GM23338 (cell line): ENCODE measurements around the gene AKAP10. TPM values are rescaled to one million over a fixed set of nuclear protein-coding genes. Genes with fewer than 3 reads are reported as not detected.

Source experiments
- ATAC-seq: fragments of 200-7000 bp; cut with Tn5 transposase; 3 replicates; pipeline ENCODE4 v1.9.1; 2020
- DNase-seq: peaks from one replicate; pipeline ENCODE4 v3.0.0-alpha.2; 2015; ENCODE audit warnings: low spot score
- H2AFZ ChIP-seq: fragments of 200-600 bp; sonication (generic); 2 replicates; pipeline ENCODE4 v1.8.0; 2016; ENCODE audit warnings: antibody characterized with exemption, mild to moderate bottlenecking, moderate library complexity
- H3F3A ChIP-seq: fragments of 200-600 bp; sonication (generic); replicated peaks from 2 replicates; pipeline ENCODE4 v1.8.0; 2017; ENCODE audit warnings: antibody characterized with exemption, mixed run types, low read depth
- H3K27ac ChIP-seq: fragments of 200-600 bp; sonication (generic); 2 replicates; pipeline ENCODE4 v1.6.1; 2016; ENCODE audit warnings: low read depth
- H3K27me3 ChIP-seq: fragments of 200-600 bp; sonication (generic); 2 replicates; pipeline ENCODE4 v1.8.0; 2016; ENCODE audit warnings: mild to moderate bottlenecking, mixed run types, moderate library complexity; ENCODE audit not compliant: insufficient read depth
- H3K36me3 ChIP-seq: fragments of 200-600 bp; sonication (generic); 2 replicates; pipeline ENCODE4 v1.8.0; 2016; ENCODE audit warnings: mild to moderate bottlenecking; ENCODE audit not compliant: insufficient read depth
- H3K4me1 ChIP-seq: fragments of 200-600 bp; sonication (generic); 2 replicates; pipeline ENCODE4 v1.8.0; 2016; ENCODE audit warnings: mild to moderate bottlenecking, moderate library complexity; ENCODE audit not compliant: insufficient read depth
- H3K4me2 ChIP-seq: fragments of 200-600 bp; sonication (generic); 2 replicates; pipeline ENCODE4 v1.7.1; 2017; ENCODE audit warnings: mixed run types
- H3K4me3 ChIP-seq: fragments of 200-600 bp; sonication (generic); 2 replicates; pipeline ENCODE4 v1.6.1; 2016; ENCODE audit warnings: mixed run types
- H3K79me2 ChIP-seq: fragments of 200-600 bp; sonication (generic); replicated peaks from 2 replicates; pipeline ENCODE4 v1.8.0; 2017; ENCODE audit warnings: mild to moderate bottlenecking; ENCODE audit not compliant: insufficient read depth
- H3K9me2 ChIP-seq: fragments of 200-600 bp; sonication (generic); 2 replicates; pipeline ENCODE4 v1.8.0; 2017; ENCODE audit not compliant: insufficient read depth
- H4K20me1 ChIP-seq: fragments of 200-600 bp; sonication (generic); replicated peaks from 2 replicates; pipeline ENCODE4 v1.8.0; 2017; ENCODE audit warnings: mild to moderate bottlenecking; ENCODE audit not compliant: insufficient read depth
- H3K27ac Mint-ChIP-seq: 2 replicates; pipeline ENCODE4 v1.8.0; 2020; ENCODE audit warnings: inconsistent platforms, mild to moderate bottlenecking, moderate library complexity, mixed read lengths
- H3K27me3 Mint-ChIP-seq: 3 replicates; pipeline ENCODE4 v1.8.0; 2022; ENCODE audit warnings: low read depth, mild to moderate bottlenecking, moderate library complexity, mixed read lengths, inconsistent platforms; ENCODE audit not compliant: insufficient read depth, poor library complexity
- H3K36me3 Mint-ChIP-seq: 3 replicates; pipeline ENCODE4 v1.8.0; 2021; ENCODE audit warnings: low read depth, mild to moderate bottlenecking, inconsistent platforms, moderate library complexity, mixed read lengths
- H3K4me1 Mint-ChIP-seq: 3 replicates; pipeline ENCODE4 v1.8.0; 2020; ENCODE audit warnings: mild to moderate bottlenecking, inconsistent platforms, mixed read lengths
- H3K4me3 Mint-ChIP-seq: 3 replicates; pipeline ENCODE4 v1.8.0; 2021; ENCODE audit warnings: moderate library complexity, mild to moderate bottlenecking, inconsistent platforms, mixed read lengths
- H3K9me3 Mint-ChIP-seq: 3 replicates; pipeline ENCODE4 v1.8.0; 2020; ENCODE audit warnings: moderate library complexity, mild to moderate bottlenecking, inconsistent platforms, mixed read lengths
- EZH2 ChIP-seq: fragments of 200-600 bp; sonication (generic); IDR thresholded peaks from one replicate; pipeline ENCODE4 v1.8.0; 2017; ENCODE audit warnings: antibody characterized with exemption, mild to moderate bottlenecking, low read depth; ENCODE audit not compliant: unreplicated experiment
- EZH2phosphoT487 ChIP-seq: fragments of 200-600 bp; sonication (generic); IDR thresholded peaks from one replicate; pipeline ENCODE4 v1.8.1; 2018; ENCODE audit warnings: antibody characterized with exemption; ENCODE audit not compliant: unreplicated experiment
- JUNB ChIP-seq: IDR thresholded peaks from one replicate; pipeline ENCODE4 v1.6.1; 2016; ENCODE audit warnings: antibody characterized with exemption; ENCODE audit not compliant: unreplicated experiment
- NANOG ChIP-seq: IDR thresholded peaks from 2 replicates; pipeline ENCODE4 v1.6.1; 2016; ENCODE audit warnings: antibody characterized with exemption, borderline replicate concordance
- POLR2AphosphoS5 ChIP-seq: IDR thresholded peaks from 2 replicates; pipeline ENCODE4 v1.6.1; 2016; ENCODE audit warnings: antibody characterized with exemption, low read depth
- STAT1 ChIP-seq: IDR thresholded peaks from one replicate; pipeline ENCODE4 v1.6.1; 2016; ENCODE audit warnings: antibody characterized with exemption; ENCODE audit not compliant: unreplicated experiment
- ZNF114 ChIP-seq: fragments of 250-450 bp; sonication (Bioruptor Pico); IDR thresholded peaks from 2 replicates; pipeline ENCODE4 v1.5.0; 2020; ENCODE audit warnings: mild to moderate bottlenecking, moderate library complexity
- polyA plus RNA-seq: library from polyadenylated mRNA; unstranded; fragments of >200 nt; fragmentation: Nextera tagmentation; extraction: Ambion mirVana; gene quantifications from 2 replicates; pipeline ENCODE4 v1.2.1, GENCODE V29; 2016
- total RNA-seq: library from RNA; depleted of rRNA; stranded (reverse); fragments of >200 nt; shearing (Covaris generic); gene quantifications from 2 replicates; pipeline ENCODE4 v1.2.3, GENCODE V29; 2014
- TF ChIP-seq, protein P1 (sequence below): IDR thresholded peaks from one replicate; pipeline ENCODE4 v1.6.1; 2018; ENCODE audit warnings: antibody characterized with exemption; ENCODE audit not compliant: unreplicated experiment
- TF ChIP-seq, protein P2 (sequence below), 2 experiments: fragments of 200-600 bp in 1 of 2; sonication (generic) in 1 of 2; conservative IDR thresholded peaks; 2 replicates each; pipeline versions ENCODE4 v1.5.1 to v1.6.1; 2016 to 2017; ENCODE audit warnings: antibody characterized with exemption in 2 of 2, low read depth in 2 of 2, mild to moderate bottlenecking in 2 of 2, moderate library complexity in 1 of 2
- TF ChIP-seq, protein P3 (sequence below): IDR thresholded peaks from 2 replicates; pipeline ENCODE4 v1.6.1; 2016; ENCODE audit warnings: antibody characterized with exemption

Gene AKAP10
- total and polyA plus RNA-seq, 2 experiments from 2014 or later = 16.7 to 25.9 TPM

DNA sequence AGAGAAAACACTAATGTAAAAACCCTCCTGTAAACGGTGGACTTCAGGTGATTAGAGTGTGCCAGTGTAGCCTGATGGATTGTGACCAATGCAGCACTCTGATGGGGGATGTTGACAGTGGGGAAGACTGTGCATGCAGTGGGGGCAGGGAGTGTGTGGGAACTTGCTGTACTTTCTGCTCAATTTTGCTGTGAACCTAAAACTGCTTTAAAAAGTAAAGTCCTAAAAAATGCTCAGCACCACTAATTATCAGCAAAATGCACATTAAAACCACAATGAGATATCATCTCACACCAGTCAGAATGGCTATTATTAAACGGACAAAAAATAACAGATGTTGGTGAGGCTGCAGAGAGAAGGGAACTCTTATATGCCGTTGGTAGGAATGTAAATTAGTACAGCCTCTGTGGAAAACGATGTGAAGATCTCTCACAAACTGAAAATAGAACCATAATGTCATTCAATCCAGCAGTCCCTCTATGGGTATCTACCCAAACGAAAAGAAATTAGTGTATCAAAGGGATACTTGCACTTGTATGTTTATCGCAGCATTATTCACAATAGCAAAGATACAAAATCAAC, 100.2 kb downstream of the AKAP10 start (continued):
- TF ChIP-seq, protein P1, sequence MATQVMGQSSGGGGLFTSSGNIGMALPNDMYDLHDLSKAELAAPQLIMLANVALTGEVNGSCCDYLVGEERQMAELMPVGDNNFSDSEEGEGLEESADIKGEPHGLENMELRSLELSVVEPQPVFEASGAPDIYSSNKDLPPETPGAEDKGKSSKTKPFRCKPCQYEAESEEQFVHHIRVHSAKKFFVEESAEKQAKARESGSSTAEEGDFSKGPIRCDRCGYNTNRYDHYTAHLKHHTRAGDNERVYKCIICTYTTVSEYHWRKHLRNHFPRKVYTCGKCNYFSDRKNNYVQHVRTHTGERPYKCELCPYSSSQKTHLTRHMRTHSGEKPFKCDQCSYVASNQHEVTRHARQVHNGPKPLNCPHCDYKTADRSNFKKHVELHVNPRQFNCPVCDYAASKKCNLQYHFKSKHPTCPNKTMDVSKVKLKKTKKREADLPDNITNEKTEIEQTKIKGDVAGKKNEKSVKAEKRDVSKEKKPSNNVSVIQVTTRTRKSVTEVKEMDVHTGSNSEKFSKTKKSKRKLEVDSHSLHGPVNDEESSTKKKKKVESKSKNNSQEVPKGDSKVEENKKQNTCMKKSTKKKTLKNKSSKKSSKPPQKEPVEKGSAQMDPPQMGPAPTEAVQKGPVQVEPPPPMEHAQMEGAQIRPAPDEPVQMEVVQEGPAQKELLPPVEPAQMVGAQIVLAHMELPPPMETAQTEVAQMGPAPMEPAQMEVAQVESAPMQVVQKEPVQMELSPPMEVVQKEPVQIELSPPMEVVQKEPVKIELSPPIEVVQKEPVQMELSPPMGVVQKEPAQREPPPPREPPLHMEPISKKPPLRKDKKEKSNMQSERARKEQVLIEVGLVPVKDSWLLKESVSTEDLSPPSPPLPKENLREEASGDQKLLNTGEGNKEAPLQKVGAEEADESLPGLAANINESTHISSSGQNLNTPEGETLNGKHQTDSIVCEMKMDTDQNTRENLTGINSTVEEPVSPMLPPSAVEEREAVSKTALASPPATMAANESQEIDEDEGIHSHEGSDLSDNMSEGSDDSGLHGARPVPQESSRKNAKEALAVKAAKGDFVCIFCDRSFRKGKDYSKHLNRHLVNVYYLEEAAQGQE = no peak
- TF ChIP-seq EZH2 (no peak), JUNB (no peak)
- TF ChIP-seq, protein P2, sequence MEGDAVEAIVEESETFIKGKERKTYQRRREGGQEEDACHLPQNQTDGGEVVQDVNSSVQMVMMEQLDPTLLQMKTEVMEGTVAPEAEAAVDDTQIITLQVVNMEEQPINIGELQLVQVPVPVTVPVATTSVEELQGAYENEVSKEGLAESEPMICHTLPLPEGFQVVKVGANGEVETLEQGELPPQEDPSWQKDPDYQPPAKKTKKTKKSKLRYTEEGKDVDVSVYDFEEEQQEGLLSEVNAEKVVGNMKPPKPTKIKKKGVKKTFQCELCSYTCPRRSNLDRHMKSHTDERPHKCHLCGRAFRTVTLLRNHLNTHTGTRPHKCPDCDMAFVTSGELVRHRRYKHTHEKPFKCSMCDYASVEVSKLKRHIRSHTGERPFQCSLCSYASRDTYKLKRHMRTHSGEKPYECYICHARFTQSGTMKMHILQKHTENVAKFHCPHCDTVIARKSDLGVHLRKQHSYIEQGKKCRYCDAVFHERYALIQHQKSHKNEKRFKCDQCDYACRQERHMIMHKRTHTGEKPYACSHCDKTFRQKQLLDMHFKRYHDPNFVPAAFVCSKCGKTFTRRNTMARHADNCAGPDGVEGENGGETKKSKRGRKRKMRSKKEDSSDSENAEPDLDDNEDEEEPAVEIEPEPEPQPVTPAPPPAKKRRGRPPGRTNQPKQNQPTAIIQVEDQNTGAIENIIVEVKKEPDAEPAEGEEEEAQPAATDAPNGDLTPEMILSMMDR (conservative IDR thresholded peaks at IDR 0.05; ENCODE audit: low read depth in 2 of 2) = no peak

DNA sequence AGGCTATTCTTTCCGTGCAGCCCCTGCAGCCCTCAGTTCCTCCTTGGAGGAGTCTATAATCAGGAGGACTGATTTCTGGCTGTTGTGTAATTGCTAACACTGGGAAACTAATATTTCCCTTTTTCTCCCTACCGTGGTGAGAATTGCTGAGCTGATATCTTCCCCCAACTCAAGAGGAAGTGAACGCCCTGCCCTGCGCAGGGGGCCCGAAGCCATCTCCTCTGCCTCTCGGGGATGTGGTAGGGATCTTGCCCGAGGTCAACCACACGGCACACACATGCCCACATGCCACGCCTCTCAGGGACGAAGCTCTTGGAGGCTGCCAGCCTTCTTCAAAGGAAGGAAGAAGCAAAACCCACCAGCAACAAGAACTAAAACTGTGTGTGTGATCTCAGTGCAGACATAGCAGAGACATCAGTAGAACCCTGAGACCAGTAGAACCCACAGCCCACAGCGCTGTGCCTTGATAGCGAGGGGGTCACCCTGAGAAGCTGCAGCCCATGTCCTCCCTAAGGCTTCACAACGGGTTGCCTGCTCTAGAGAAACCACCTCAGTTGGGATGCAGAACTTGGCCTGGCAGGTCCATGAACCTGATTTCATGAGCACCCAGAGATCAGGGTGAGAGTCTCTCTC, 101.0 kb downstream of the AKAP10 start:
- no peak for ATAC-seq
- Histone ChIP-seq H3K27ac (no peak overlapping the region), H3K9me2 (no peaks in the 10 kb centered on the region; the same call in 1 of the 2 replicates), H3K4me3 (no peak overlapping the region), H3K36me3 (no peaks in the 10 kb centered on the region), H2AFZ (no peak overlapping the region), H3K27me3 (no peaks in the 10 kb centered on the region), H3K79me2 (no peaks in the 10 kb centered on the region), H3F3A (no peaks in the 10 kb centered on the region), H3K4me2 (no peak overlapping the region), H3K4me1 (no peaks in the 10 kb centered on the region), H4K20me1 (no peaks in the 10 kb centered on the region)
- H3K4me3 Mint-ChIP-seq = no peak overlapping the region
- H3K36me3 Mint-ChIP-seq = no peaks in the 10 kb centered on the region
- H3K4me1 Mint-ChIP-seq = no peaks in the 10 kb centered on the region
- no peak for DNase-seq
- no peak overlapping the region for H3K27ac Mint-ChIP-seq
- peaks cover 2% of the 10 kb centered on the region for H3K27me3 Mint-ChIP-seq
- H3K9me3 Mint-ChIP-seq = no peaks in the 10 kb centered on the region
- TF ChIP-seq NANOG (no peak), STAT1 (no peak), POLR2AphosphoS5 (no peak), EZH2 (no peak), ZNF114 (CRISPR knock-in tag) (no peak), EZH2phosphoT487 (no peak)
- TF ChIP-seq, protein P3, sequence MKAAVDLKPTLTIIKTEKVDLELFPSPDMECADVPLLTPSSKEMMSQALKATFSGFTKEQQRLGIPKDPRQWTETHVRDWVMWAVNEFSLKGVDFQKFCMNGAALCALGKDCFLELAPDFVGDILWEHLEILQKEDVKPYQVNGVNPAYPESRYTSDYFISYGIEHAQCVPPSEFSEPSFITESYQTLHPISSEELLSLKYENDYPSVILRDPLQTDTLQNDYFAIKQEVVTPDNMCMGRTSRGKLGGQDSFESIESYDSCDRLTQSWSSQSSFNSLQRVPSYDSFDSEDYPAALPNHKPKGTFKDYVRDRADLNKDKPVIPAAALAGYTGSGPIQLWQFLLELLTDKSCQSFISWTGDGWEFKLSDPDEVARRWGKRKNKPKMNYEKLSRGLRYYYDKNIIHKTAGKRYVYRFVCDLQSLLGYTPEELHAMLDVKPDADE = no peak
- TF ChIP-seq, protein P2 (conservative IDR thresholded peaks at IDR 0.05; ENCODE audit: low read depth in 2 of 2) = no peak
